ENCODE measurements around the gene PLD5.

DNA sequence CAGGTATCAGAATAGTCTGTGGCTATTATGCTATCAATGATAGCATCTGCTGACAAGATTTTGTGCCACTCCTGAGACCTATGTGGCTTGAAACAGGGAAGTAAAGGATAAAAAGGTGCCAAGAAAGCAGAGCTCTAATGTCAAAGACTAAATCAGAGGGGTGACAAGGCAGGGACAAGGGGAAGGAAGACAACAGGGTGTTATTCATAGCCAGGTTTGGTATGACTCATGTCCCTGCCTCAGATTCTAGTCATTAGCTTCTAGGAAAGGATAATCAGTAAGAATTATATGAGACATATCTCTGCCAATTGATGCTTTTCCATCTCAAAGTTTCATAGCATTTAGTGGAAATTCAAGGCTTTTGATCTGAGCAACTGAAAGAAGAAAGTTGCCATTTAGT, 31.8 kb upstream of the PLD5 start:
- TF ChIP-seq, protein P1, sequence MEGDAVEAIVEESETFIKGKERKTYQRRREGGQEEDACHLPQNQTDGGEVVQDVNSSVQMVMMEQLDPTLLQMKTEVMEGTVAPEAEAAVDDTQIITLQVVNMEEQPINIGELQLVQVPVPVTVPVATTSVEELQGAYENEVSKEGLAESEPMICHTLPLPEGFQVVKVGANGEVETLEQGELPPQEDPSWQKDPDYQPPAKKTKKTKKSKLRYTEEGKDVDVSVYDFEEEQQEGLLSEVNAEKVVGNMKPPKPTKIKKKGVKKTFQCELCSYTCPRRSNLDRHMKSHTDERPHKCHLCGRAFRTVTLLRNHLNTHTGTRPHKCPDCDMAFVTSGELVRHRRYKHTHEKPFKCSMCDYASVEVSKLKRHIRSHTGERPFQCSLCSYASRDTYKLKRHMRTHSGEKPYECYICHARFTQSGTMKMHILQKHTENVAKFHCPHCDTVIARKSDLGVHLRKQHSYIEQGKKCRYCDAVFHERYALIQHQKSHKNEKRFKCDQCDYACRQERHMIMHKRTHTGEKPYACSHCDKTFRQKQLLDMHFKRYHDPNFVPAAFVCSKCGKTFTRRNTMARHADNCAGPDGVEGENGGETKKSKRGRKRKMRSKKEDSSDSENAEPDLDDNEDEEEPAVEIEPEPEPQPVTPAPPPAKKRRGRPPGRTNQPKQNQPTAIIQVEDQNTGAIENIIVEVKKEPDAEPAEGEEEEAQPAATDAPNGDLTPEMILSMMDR (IDR thresholded peaks at IDR 0.05): no peak
- TF ChIP-seq POLR2A (IDR thresholded peaks at IDR 0.05): no peak

Measured in ovary (tissue), 3 donors.